ENCODE data around the gene ZSCAN5C.
"Not testable (repeated sequence)": the region's sequence is repeated elsewhere in the genome, so short reads cannot be mapped to it uniquely, and the experiment has no call there.

The ZSCAN5C gene

GRCh38 chr19:56201973-56202372 is at the start of gene ZSCAN5C:
ZSCAN5C (plus strand) TSS chr19:56202273; CDS start chr19:56205914, 3,641 bp downstream.
- DNase-seq (ENCODE audit: low read depth), result no peak

GRCh38 chr19:56152644-56153043 is 49.4 kb upstream of the ZSCAN5C start:
- no peak for DNase-seq (ENCODE audit: low read depth)

GRCh38 chr19:56153507-56153906 is 48.6 kb upstream of the ZSCAN5C start:
- DNase-seq (ENCODE audit: low read depth), result no peak

GRCh38 chr19:56155124-56155687 is 46.9 kb upstream of the ZSCAN5C start:
- no peak for DNase-seq (ENCODE audit: low read depth)

- no peak for DNase-seq (ENCODE audit: low read depth)
Measured at GRCh38 chr19:56156768-56157167, 45.3 kb upstream of the ZSCAN5C start.

- DNase-seq (ENCODE audit: low read depth), result no peak
Measured at GRCh38 chr19:56158170-56158757, 43.8 kb upstream of the ZSCAN5C start.

GRCh38 chr19:56159009-56159559 is 43.0 kb upstream of the ZSCAN5C start:
- no peak for DNase-seq (ENCODE audit: low read depth)

GRCh38 chr19:56159622-56160271 is 42.3 kb upstream of the ZSCAN5C start:
- no peak for DNase-seq (ENCODE audit: low read depth)

GRCh38 chr19:56161534-56161933 is 40.5 kb upstream of the ZSCAN5C start:
- no peak for DNase-seq (ENCODE audit: low read depth)

GRCh38 chr19:56162258-56162657 is 39.8 kb upstream of the ZSCAN5C start:
- DNase-seq (ENCODE audit: low read depth), result no peak

GRCh38 chr19:56163097-56163496 is 39.0 kb upstream of the ZSCAN5C start:
- DNase-seq (ENCODE audit: low read depth), result no peak

- no peak for DNase-seq (ENCODE audit: low read depth)
Measured at GRCh38 chr19:56167064-56167578, 35.0 kb upstream of the ZSCAN5C start.

GRCh38 chr19:56170261-56170660 is 31.8 kb upstream of the ZSCAN5C start:
- no peak for DNase-seq (ENCODE audit: low read depth)

GRCh38 chr19:56174086-56174485 is 28.0 kb upstream of the ZSCAN5C start:
- no peak for DNase-seq (ENCODE audit: low read depth)

GRCh38 chr19:56174550-56174949 is 27.5 kb upstream of the ZSCAN5C start:
- no peak for DNase-seq (ENCODE audit: low read depth)

- not testable (repeated sequence) for DNase-seq (ENCODE audit: low read depth)
Measured at GRCh38 chr19:56175861-56176307, 26.2 kb upstream of the ZSCAN5C start, which contains the start of gene GALP. GALP (plus strand) TSS chr19:56176008; CDS start chr19:56177109, 1,101 bp downstream.

- not testable (repeated sequence) for DNase-seq (ENCODE audit: low read depth)
Measured at GRCh38 chr19:56176310-56176709, 25.8 kb upstream of the ZSCAN5C start.

- no peak for DNase-seq (ENCODE audit: low read depth)
Measured at GRCh38 chr19:56176881-56177280, 25.2 kb upstream of the ZSCAN5C start.

- no peak for DNase-seq (ENCODE audit: low read depth)
Measured at GRCh38 chr19:56177564-56178243, 24.4 kb upstream of the ZSCAN5C start.

GRCh38 chr19:56189785-56190184 is 12.3 kb upstream of the ZSCAN5C start:
- no peak for DNase-seq (ENCODE audit: low read depth)

- no peak for DNase-seq (ENCODE audit: low read depth)
Measured at GRCh38 chr19:56191115-56191514, 11.0 kb upstream of the ZSCAN5C start.

- no peak for DNase-seq (ENCODE audit: low read depth)
Measured at GRCh38 chr19:56191711-56192110, 10.4 kb upstream of the ZSCAN5C start.
